ENCODE measurements around the gene SVIL. TPM values are rescaled to one million over a fixed set of nuclear protein-coding genes. Genes with fewer than 3 reads are reported as not detected.

Gene SVIL
- polyA plus RNA-seq, 1 donor (not counting 4 experiments of a cell fraction or from before 2014, with no cell fraction given), result 16.2 TPM

GRCh38 chr10:29408847-29409240 is 225.9 kb downstream of the SVIL start:
- Histone ChIP-seq H3K4me1 (ENCODE audit: control insufficient read depth, extremely low read depth, insufficient read depth, low read length) (peaks cover 15% of the 10 kb centered on the region), H3K27me3 (ENCODE audit: control insufficient read depth, extremely low read depth, insufficient read depth, low read length) (no peaks in the 10 kb centered on the region), H3K4me3 (ENCODE audit: control insufficient read depth in 2 of 3, extremely low read depth in 1 of 3, insufficient read depth in 2 of 3, low read depth in 1 of 3, low read length in 3 of 3) (peak overlapping the region; percentile 57 to 84 (median 66)), H3K4me2 (ENCODE audit: control insufficient read depth, extremely low read depth, insufficient read depth, low read depth, low read length) (peak overlapping the region; percentile 95), H3K27ac (ENCODE audit: control insufficient read depth, insufficient read depth, low read length) (peak overlapping the region; percentile 75), H3K9me1 (ENCODE audit: control insufficient read depth, extremely low read depth, insufficient read depth, low read length) (no peaks in the 10 kb centered on the region), H3K9ac (ENCODE audit: control insufficient read depth, extremely low read depth, insufficient read depth, low read length) (peak overlapping the region; percentile 74), H3K9me3 (ENCODE audit: control insufficient read depth, low read depth, low read length) (no peaks in the 10 kb centered on the region), H2AFZ (ENCODE audit: control insufficient read depth, low read length) (peak overlapping the region; percentile 99), H3K79me2 (ENCODE audit: control insufficient read depth, insufficient read depth, low read length) (peaks cover 45% of the 10 kb centered on the region), H3K36me3 (ENCODE audit: control insufficient read depth in 2 of 2, extremely low read depth in 1 of 2, insufficient read depth in 2 of 2, low read length in 2 of 2) (no peaks in the 10 kb centered on the region), H4K20me1 (ENCODE audit: control insufficient read depth, extremely low read depth, insufficient read depth, low read length) (peaks cover 3% of the 10 kb centered on the region)
- DNase-seq (ENCODE audit: low read depth, low spot score) (no peak), FAIRE-seq (no peak)
- dilution Hi-C loops (cut with MboI; ENCODE audit: extremely low pct_ligation_motif_present, low sequenced_read_pairs), result no loop called here
- no peak for TF ChIP-seq EZH2 (IDR thresholded peaks at IDR 0.05; ENCODE audit: low read length)
- TF ChIP-seq CTCF (optimal IDR thresholded peaks at IDR 0.05 in 1 of 3, IDR thresholded peaks at IDR 0.05 in 1 of 3, conservative IDR thresholded peaks at IDR 0.05 in 1 of 3; ENCODE audit: extremely low read depth in 1 of 3, insufficient read depth in 2 of 3, low read length in 3 of 3), result no peak

Small RNA genes lying within 50 kb of the gene (small RNA-seq; reads per million reads assigned to genes)
- gene MIR604 (ENCODE audit: insufficient read length in 3 of 3, low read depth in 3 of 3, low replicate concordance in 1 of 3) (0 reads per million in 3 experiments), gene MIR938 (ENCODE audit: insufficient read length in 3 of 3, low read depth in 3 of 3, low replicate concordance in 1 of 3) (0 to 0.33 (median 0) reads per million in 3 experiments), gene RF00105 (ENCODE audit: insufficient read length in 3 of 3, low read depth in 3 of 3, low replicate concordance in 1 of 3) (0 reads per million in 3 experiments)

All from keratinocyte (primary cell).